ENCODE data around the gene CACNA2D3. TPM values are rescaled to one million over a fixed set of nuclear protein-coding genes. Genes with fewer than 3 reads are reported as not detected.

Gene CACNA2D3
- total and polyA plus RNA-seq, 4 donors, result 0.38 to 2.5 (median 1.1) TPM

DNA sequence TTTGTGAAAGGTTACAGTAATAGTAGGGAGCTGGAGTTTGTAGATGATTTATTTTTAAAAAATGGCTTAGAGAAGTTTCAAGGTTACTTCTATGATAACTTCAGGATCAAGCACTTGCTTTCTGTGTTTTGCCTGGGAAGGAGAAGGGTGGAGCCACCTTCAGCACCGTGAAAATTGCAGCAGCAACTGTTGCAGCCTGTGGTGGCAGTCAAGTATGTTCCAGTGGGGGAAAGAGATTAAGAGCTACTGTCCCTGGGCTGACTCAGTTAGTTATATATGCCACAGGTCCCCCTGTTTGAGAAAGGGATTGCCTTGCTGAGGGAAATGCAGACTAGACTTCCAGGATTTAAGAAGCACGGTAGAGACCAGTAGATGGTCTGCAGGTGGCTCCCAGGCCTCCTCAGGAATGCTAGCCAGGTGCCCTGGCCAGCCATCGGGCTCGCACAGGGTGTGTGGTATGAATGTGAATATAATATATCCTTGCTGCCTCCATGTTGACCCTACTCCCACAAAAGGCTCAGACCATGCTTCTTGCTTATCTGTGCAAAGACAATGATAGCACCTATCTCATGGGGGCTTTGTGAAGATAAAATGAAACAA lies 389.5 kb downstream of the CACNA2D3 start:
- ATAC-seq (ENCODE audit: insufficient read depth, low FRiP score), result no peak
- Histone ChIP-seq H3K9ac (ENCODE audit: insufficient read depth in 1 of 2, low read length in 2 of 2) (no peak overlapping the region), H3K4me3 (no peak overlapping the region), H3K9me3 (ENCODE audit: control insufficient read depth in 4 of 4, insufficient read depth in 3 of 4, low read length in 3 of 4) (peaks cover 0 to 5% (median 0%) of the 10 kb centered on the region in 4 donors), H3K27ac (ENCODE audit: low read depth in 1 of 2, low read length in 1 of 2) (no peak overlapping the region), H3K4me1 (ENCODE audit: control insufficient read depth in 5 of 5, insufficient read depth in 5 of 5, low read length in 5 of 5) (no peaks in the 10 kb centered on the region), H3K36me3 (ENCODE audit: control insufficient read depth in 4 of 4, insufficient read depth in 4 of 4, low read length in 4 of 4) (no peaks in the 10 kb centered on the region), H3K27me3 (ENCODE audit: control insufficient read depth in 3 of 3, insufficient read depth in 3 of 3, low read length in 2 of 3) (peaks cover 0 to 11% (median 5%) of the 10 kb centered on the region in 3 donors)
- no peak for DNase-seq
- TF ChIP-seq, protein P1, sequence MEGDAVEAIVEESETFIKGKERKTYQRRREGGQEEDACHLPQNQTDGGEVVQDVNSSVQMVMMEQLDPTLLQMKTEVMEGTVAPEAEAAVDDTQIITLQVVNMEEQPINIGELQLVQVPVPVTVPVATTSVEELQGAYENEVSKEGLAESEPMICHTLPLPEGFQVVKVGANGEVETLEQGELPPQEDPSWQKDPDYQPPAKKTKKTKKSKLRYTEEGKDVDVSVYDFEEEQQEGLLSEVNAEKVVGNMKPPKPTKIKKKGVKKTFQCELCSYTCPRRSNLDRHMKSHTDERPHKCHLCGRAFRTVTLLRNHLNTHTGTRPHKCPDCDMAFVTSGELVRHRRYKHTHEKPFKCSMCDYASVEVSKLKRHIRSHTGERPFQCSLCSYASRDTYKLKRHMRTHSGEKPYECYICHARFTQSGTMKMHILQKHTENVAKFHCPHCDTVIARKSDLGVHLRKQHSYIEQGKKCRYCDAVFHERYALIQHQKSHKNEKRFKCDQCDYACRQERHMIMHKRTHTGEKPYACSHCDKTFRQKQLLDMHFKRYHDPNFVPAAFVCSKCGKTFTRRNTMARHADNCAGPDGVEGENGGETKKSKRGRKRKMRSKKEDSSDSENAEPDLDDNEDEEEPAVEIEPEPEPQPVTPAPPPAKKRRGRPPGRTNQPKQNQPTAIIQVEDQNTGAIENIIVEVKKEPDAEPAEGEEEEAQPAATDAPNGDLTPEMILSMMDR (IDR thresholded peaks at IDR 0.05; ENCODE audit: control extremely low read depth, extremely low read depth), result no peak
- WGBS, 2 donors, result 72 to 83% methylated on average over 4 of the region's 4 CpGs

DNA sequence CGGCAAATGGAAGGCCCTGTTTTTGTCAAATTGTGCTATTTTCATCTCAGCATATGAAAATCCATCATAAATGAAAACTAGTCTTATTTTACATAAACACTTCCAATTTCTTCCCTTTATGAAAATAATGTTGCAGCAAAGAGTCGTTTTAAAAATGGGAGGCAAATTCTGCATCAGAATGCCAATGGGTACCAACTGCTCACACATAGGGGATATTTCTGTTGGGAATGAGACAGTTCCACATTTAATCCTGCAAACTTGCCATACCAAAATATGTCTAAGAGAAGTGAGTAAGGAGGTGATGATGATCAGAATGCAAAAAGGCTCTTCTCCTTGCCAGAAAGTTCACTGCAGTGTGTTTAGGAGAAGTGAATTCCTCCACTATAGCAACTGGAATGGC lies 391.7 kb downstream of the CACNA2D3 start:
- WGBS, 2 donors, result 91 to 97% methylated on average over 2 of the region's 2 CpGs
- H3K4me3 ChIP-seq, result no peak overlapping the region

DNA sequence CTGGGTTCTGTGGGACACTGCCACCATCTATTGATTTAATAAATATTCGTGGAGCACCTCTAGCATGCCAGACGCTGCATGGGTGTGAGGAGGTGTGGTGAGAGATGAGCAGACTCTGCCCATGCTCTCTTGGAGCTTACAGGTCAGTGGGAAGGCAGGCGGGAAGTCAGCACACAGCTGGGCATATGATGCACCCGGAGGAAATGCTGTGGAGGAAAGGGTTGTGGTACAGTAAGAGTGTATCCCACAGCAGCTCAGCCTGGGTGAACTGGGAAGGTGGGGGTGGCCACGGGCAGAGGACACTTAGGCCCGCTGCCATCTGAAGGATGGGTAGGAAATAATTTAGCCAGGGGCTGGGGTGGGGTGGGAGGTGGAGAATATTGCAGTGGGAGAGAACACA lies 392.1 kb downstream of the CACNA2D3 start:
- DNase-seq, result no peak
- H3K27me3 ChIP-seq (ENCODE audit: control insufficient read depth in 3 of 3, insufficient read depth in 3 of 3, low read length in 2 of 3), result peaks cover 0 to 5% (median 2%) of the 10 kb centered on the region in 3 donors
- no peak for ATAC-seq (ENCODE audit: insufficient read depth, low FRiP score)
- no peak overlapping the region for H3K9ac ChIP-seq (ENCODE audit: insufficient read depth in 1 of 2, low read length in 2 of 2)
- H3K4me3 ChIP-seq, result no peak overlapping the region
- 82 to 86% methylated on average over 6 of the region's 6 CpGs for WGBS, 2 donors
- peaks cover 0 to 5% (median 0%) of the 10 kb centered on the region in 4 donors for H3K9me3 ChIP-seq (ENCODE audit: control insufficient read depth in 4 of 4, insufficient read depth in 3 of 4, low read length in 3 of 4)
- H3K4me1 ChIP-seq (ENCODE audit: control insufficient read depth in 5 of 5, insufficient read depth in 5 of 5, low read length in 5 of 5), result no peaks in the 10 kb centered on the region
- TF ChIP-seq, protein P1 (IDR thresholded peaks at IDR 0.05; ENCODE audit: control extremely low read depth, extremely low read depth), result no peak
- H3K36me3 ChIP-seq (ENCODE audit: control insufficient read depth in 4 of 4, insufficient read depth in 4 of 4, low read length in 4 of 4), result no peaks in the 10 kb centered on the region
- H3K27ac ChIP-seq (ENCODE audit: low read depth in 1 of 2, low read length in 1 of 2), result no peak overlapping the region

More for the DNA sequence above, 391.7 kb downstream of the CACNA2D3 start:
- Histone ChIP-seq H3K27ac (ENCODE audit: low read depth in 1 of 2, low read length in 1 of 2) (no peak overlapping the region), H3K9ac (ENCODE audit: insufficient read depth in 1 of 2, low read length in 2 of 2) (no peak overlapping the region), H3K27me3 (ENCODE audit: control insufficient read depth in 3 of 3, insufficient read depth in 3 of 3, low read length in 2 of 3) (peaks cover 0 to 7% (median 2%) of the 10 kb centered on the region in 3 donors), H3K36me3 (ENCODE audit: control insufficient read depth in 4 of 4, insufficient read depth in 4 of 4, low read length in 4 of 4) (no peaks in the 10 kb centered on the region), H3K9me3 (ENCODE audit: control insufficient read depth in 4 of 4, insufficient read depth in 3 of 4, low read length in 3 of 4) (peaks cover 0 to 5% (median 0%) of the 10 kb centered on the region in 4 donors), H3K4me1 (ENCODE audit: control insufficient read depth in 5 of 5, insufficient read depth in 5 of 5, low read length in 5 of 5) (no peaks in the 10 kb centered on the region)
- no peak for ATAC-seq (ENCODE audit: insufficient read depth, low FRiP score)
- DNase-seq, result no peak
- TF ChIP-seq, protein P1 (IDR thresholded peaks at IDR 0.05; ENCODE audit: control extremely low read depth, extremely low read depth), result no peak
